Hepatic stellate cell (primary cell): ENCODE results near the gene BEGAIN.

Experiments
- DNase-seq: peaks from one replicate; pipeline ENCODE4 v3.0.0; 2011; ENCODE audit warnings: low spot score

BEGAIN gene

DNA sequence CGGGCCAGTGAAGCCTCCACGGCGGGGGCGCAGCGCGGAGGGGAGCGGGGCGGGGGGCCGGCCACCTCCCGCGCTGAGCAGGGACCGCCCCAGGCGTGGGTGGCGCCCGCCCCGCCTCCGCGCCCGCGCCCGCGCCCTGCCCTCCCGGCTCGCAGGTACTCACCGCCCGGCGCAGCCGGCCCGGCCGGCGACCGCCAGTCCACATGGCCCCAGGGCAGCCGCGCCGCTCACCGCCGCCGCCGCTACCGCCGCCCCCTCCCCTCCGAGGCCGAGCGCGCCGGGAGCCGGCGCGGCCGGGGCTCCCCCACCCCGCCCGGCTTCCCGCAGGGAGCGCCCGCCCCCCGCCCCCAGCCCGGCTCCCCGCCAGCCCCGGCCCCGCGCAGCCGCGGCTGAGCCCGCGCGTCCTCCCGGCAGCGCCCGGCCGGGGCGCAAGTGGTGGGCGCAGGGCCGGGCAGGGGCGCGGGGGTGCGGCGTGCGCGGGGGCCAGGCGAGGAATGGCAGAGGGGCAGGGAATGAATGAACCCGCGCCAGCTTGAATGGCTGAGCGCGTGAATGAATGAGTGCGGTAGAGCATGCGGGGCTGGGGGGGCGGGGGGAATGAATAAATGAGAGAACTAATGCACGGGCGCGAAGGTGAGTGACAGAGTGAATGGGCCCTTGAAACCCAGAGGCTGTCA lies at the start of gene BEGAIN:
BEGAIN (minus strand) TSS at position 332 of the 677 bp plus-strand sequence; CDS start at position 205, 127 bp downstream.
- DNase-seq = no peak

GRCh38 chr14:100636559-100636958 lies 49.3 kb upstream of the BEGAIN start:
- DNase-seq = no peak

DNA sequence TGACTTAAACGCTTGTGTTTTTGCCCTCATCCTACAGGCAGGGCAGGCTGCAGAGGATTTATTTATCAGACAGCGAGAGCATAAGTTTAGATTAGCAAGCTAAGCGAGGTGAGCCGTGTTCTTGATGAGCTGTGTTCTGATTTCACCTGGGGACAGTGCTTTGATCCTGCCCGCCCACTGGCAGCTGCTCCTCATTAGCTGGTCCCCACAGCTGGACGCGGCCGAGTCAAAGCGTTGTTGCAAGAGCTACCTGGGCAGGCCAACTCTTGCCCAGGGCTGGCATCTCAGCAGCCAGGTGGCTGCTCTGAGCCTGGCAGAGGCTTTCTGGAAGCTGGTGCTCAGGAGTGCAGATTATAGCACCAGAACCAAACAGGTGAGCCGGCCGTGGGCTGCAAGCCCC lies 46.8 kb upstream of the BEGAIN start:
- no peak for DNase-seq

- DNase-seq = no peak
These were observed 46.2 kb upstream of the BEGAIN start for GRCh38 chr14:100633406-100633805.

DNA sequence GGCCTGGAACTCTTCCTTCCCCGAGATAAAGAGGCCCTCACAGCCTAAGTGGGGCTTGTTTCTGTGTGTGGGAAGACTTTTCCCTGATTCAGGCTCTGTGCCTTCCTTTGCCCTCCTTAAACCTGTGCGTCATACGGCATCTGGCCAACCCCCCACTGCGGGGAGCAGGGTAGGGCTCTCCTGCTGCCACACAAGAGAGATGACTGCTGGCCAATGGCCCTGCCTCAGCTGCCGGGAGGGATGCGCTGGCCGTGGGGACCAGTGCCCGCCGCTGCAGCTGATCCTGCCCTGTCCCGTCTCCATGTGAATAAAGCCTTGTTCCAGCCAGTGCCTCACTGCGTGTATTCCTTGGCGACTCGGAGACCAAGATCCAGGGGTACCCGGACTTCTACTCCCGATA lies 42.5 kb upstream of the BEGAIN start:
- no peak for DNase-seq

GRCh38 chr14:100629098-100629497 lies 41.9 kb upstream of the BEGAIN start:
- DNase-seq = no peak

DNA sequence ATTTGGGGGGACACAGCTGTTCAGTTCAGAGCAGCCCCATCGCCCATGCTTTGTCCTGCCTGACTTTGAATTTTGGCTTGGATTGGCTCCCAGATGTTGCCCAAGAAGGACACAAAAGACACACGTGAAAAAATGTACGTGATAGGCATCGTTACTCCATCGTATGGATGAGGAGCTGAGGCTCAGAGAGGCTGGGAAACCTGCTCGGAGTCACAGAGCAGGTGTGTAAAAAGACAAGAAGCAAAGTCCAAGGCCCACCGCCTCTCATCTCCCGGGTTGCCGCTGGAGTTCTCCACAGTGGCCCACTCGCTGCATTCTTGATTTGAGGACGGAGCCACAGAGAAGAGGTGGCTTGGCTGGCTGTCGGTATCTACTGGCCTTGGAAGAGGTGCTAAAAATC lies 41.0 kb upstream of the BEGAIN start:
- no peak for DNase-seq

GRCh38 chr14:100626614-100627013 lies 39.4 kb upstream of the BEGAIN start:
- DNase-seq = no peak

DNA sequence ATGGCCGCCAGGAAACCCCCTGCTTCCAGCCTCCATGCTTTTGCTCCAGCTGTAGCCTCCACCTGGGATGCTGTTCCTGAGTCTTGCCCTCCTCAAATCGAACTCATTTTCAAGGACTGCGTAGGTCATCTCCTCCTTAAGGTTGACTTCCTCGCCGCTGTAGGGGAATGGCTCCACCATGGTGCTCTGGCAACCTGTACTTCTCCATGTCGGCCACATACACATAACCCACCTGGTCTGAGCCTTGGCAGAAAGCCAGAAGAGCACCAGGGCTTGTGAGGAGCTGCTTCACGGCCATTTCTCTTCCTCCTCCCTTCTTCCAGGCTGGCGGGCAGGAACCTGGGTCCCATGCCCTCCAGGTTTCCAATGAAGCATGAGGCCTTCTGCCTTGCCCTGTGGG lies 36.7 kb upstream of the BEGAIN start:
- DNase-seq = no peak

DNA sequence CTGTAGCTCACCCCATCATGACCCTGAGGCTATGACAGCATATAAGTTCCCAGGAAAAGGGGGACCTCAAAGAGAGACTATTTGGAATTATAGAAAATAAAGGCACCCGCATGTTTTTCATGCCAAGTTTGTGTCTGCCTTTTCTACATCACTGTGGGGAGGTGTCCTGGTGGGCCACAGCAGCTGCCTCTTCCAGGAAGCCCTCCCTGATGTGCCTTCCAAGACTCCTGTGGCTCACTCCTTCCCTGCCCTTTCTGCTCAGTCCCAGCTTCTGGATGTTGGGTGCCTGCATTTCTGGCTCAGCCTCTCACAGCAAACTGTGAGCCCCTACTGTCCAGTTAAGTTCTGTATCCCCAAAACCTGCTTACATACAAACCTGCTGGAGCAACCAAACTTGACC lies 36.3 kb upstream of the BEGAIN start:
- no peak for DNase-seq

DNA sequence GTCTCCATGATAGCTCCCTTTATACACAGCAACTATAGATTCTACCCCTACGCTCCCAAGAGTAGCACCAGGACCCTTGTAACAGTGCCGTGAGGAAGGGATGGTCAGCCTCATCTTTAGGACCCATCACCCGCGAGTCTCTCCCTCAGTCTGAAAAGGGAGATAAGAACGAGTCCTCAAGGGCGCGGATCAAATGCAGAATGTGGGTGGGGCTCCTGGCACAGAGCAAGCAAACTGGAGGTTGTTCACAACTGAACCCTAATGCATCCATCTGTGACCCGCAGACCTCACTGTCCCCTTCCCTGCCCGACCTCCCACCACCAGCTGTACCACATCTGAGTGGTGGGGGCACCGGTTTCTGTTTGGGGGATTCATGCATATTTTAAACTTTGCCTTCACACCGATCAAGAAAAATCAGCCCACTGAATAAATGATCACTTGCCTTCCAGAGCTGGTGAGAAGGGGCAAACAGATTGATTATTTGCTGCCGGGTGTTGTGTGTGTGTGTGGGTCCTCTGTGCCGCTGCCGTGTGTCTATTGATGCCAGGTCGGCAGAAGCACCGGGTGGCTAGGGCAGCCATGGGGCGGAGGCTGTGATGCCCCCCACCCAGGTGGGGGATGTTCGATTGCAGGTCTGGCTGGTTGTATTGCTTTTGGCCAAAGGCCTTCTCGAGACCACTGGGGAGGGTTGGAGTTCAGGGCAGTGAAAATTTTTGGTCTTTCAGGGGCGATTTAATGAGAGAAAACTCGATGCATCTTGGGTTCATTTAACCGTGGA lies 35.7 kb upstream of the BEGAIN start:
- DNase-seq = no peak

GRCh38 chr14:100622224-100622623 lies 35.0 kb upstream of the BEGAIN start:
- no peak for DNase-seq

- no peak for DNase-seq
These were observed 34.6 kb upstream of the BEGAIN start for GRCh38 chr14:100621806-100622205.

DNA sequence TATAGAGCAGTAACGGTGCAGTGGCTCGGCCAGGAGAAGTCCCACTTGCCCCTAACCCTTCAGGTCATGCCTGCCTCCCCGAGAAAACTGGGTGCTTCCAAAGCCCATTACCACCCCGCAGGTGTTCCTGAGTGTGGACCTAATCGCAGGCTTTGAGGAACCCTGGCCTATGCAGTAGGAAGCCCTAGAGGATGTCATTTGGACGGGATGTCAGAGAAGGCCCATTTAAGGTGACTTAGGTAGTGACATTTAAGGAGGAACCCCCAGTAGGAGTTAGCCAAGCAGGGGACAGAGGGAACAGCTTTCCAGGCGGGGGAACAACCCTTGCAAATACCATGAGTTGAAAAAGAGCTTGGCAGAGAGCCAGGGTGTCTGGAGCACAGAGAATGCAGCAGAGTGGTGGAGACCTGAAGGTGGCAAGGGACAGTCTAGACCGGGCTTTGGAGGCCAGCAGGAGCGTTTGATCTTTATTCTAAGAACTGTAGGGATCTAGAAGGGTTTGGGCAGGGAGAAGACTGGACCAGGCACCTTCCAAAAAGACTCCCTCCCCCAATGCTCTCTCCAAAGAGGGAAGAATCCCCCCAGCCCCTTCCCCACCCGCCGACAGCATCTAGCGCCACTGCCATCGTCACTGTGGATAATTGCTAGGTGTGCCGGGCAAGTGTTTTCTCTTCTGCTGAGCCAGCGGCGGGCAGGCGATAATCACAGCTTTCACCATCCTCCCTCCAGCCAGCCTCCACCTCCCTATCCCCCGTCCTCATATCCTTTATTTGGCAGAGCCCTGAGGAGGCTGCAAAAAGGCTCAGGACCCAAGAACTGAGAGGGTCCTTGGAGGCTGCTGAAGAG lies 33.3 kb upstream of the BEGAIN start:
- DNase-seq = no peak

DNA sequence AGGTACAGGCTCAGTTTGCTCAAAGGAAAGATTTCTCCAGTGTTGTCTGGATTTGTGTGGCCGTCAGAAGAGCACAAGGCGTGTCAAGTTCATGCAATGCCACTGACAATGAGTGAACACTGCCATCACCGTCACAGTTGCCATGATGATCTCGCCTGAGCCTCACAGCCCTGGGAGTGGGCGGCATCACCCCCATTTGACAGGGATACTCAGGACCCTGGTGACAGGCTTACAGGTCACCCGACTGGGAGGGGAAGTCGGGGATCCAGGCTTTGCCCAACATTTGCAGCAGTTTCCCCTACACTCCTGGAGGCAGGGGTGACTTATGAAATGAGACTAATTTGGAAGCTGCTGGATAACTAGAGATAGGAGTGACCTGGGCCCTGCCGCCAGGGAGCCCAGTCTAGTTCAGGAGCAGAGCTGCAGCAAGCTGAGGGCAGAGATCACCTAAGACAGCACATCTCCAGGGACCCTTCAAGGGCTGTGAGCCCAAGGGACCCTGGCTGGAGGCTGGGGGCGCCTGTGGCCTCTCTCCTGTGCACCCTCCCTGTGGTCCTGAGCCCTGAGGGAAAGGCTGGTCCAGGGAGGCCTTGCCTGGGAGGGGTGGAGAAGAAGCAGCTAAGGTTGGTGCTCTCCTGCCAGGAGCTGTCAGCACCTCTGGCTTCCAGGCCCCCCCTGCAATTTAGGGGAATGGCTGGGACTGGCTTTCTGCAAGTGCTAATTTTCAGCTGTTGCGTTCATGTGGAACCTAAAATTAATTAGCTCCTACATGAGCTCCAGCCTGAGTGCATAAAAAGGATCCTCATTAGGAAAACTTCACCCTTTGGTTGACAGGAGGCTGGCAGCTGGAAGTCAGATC lies 32.4 kb upstream of the BEGAIN start:
- no peak for DNase-seq

GRCh38 chr14:100618763-100619320 lies 31.6 kb upstream of the BEGAIN start:
- DNase-seq = no peak

GRCh38 chr14:100618318-100618693 lies 31.1 kb upstream of the BEGAIN start:
- DNase-seq = no peak

GRCh38 chr14:100617410-100618317 lies 30.4 kb upstream of the BEGAIN start:
- DNase-seq = no peak

DNA sequence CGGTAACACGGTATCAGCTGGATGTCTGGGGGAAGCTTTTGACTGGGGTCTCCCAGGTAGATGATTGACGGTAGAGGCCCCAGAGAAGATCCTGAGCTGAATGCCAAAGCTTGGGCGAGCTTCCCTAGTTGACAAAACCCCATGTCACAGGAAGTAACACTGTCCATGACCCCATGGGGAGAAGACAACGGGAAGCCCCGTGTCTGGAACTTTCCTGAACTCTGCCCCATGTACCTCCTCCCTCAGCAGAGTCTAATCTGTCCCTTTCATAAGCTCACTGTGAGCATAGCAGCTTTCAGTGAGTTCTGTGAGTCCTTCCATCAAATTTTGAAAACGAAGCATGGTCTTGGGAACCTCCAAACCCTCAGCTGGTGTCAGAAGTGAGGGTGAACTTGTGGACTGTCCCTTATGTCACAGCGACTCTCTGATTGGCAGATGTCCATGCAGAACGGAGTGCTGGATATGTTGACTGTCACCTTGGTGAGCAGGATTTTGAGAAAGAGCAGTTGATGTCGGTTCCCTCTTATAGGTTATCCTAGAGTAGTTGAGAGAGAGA lies 29.7 kb upstream of the BEGAIN start:
- no peak for DNase-seq
